ENCODE results near the gene ASF1B.

ASF1B gene

DNA sequence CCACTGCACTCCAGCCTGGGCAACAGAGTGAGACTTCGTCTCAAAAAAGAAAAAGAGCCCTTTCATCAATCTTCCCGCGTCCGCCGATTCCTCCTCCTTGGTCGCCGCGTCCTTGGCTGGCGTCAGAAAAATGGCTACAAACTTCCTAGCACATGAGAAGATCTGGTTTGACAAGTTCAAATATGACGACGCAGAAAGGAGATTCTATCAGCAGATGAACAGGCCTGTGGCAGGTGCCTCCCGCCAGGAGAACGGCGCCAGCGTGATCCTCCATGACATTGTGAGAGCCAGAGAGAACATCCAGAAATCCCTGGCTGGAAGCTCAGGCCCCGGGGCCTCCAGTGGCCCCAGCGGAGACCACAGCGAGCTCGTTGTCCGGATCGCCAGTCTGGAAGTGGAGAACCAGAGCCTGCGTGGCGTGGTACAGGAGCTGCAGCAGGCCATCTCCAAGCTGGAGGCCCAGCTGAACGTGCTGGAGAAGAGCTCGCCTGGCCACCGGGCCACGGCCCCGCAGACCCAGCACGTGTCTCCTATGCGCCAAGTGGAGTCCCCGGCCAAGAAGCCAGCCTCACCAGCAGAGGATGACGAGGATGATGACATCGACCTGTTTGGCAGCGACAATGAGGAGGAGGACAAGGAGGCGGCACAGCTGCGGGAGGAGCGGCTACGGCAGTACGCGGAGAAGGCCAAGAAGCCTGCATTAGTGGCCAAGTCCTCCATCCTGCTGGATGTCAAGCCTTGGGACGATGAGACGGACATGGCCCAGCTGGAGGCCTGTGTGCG is 65.9 kb downstream of the ASF1B start:
- no peak overlapping the region for H3K4me3 ChIP-seq (ENCODE audit: low read length)
- H2AFZ ChIP-seq (ENCODE audit: low read depth, low read length) = no peak overlapping the region
- peaks cover 14% of the 10 kb centered on the region for H3K4me1 ChIP-seq (ENCODE audit: insufficient read depth, low read length)
- H3K27me3 ChIP-seq (ENCODE audit: insufficient read depth, low read length) = no peaks in the 10 kb centered on the region
- no peaks in the 10 kb centered on the region for H3K36me3 ChIP-seq (ENCODE audit: insufficient read depth, low read length)
- H3K9me3 ChIP-seq (ENCODE audit: low read length) = no peaks in the 10 kb centered on the region
